ENCODE data around the gene TMOD3. TPM values are rescaled to one million over a fixed set of nuclear protein-coding genes. Genes with fewer than 3 reads are reported as not detected.

Gene TMOD3
- polyA plus RNA-seq, 1 experiment = 5.8 TPM

- POLR2A ChIA-PET = no interaction called here
Measured at GRCh38 chr15:51840692-51841091, 11.2 kb downstream of the TMOD3 start.

GRCh38 chr15:51841406-51842040 lies 12.1 kb downstream of the TMOD3 start:
- no peak for DNase-seq (ENCODE audit: low read depth)
- TF ChIP-seq, protein P1, sequence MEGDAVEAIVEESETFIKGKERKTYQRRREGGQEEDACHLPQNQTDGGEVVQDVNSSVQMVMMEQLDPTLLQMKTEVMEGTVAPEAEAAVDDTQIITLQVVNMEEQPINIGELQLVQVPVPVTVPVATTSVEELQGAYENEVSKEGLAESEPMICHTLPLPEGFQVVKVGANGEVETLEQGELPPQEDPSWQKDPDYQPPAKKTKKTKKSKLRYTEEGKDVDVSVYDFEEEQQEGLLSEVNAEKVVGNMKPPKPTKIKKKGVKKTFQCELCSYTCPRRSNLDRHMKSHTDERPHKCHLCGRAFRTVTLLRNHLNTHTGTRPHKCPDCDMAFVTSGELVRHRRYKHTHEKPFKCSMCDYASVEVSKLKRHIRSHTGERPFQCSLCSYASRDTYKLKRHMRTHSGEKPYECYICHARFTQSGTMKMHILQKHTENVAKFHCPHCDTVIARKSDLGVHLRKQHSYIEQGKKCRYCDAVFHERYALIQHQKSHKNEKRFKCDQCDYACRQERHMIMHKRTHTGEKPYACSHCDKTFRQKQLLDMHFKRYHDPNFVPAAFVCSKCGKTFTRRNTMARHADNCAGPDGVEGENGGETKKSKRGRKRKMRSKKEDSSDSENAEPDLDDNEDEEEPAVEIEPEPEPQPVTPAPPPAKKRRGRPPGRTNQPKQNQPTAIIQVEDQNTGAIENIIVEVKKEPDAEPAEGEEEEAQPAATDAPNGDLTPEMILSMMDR (IDR thresholded peaks at IDR 0.05; ENCODE audit: insufficient read depth, low read depth, low read length) = no peak
- no peaks in the 10 kb centered on the region for H3K27me3 ChIP-seq (ENCODE audit: control insufficient read depth, insufficient read depth, low read length)
- POLR2A ChIA-PET = no interaction called here
- no peaks in the 10 kb centered on the region for H3K36me3 ChIP-seq (ENCODE audit: control insufficient read depth, insufficient read depth, low read length)
- CTCF ChIA-PET = interaction anchor here (1.6 to 1.7 kb wide), 2 partner anchors 11 to 47 kb away, joined by 4 to 5 read pairs; partner anchors contain the start of gene TMOD3
- no peak overlapping the region for H3K4me3 ChIP-seq (ENCODE audit: low read depth, low read length)

More at GRCh38 chr15:51840692-51841091, 11.2 kb downstream of the TMOD3 start:
- no peak overlapping the region for H3K4me3 ChIP-seq (ENCODE audit: low read depth, low read length)
- no peaks in the 10 kb centered on the region for H3K36me3 ChIP-seq (ENCODE audit: control insufficient read depth, insufficient read depth, low read length)
- TF ChIP-seq, protein P1 (IDR thresholded peaks at IDR 0.05; ENCODE audit: insufficient read depth, low read depth, low read length) = no peak
- no peaks in the 10 kb centered on the region for H3K27me3 ChIP-seq (ENCODE audit: control insufficient read depth, insufficient read depth, low read length)
- CTCF ChIA-PET = interaction anchor here (0.6 to 1.7 kb wide), 2 partner anchors 10 to 190 kb away, joined by 3 to 4 read pairs; partner anchors contain the start of gene TMOD3
- DNase-seq (ENCODE audit: low read depth) = no peak

DNA sequence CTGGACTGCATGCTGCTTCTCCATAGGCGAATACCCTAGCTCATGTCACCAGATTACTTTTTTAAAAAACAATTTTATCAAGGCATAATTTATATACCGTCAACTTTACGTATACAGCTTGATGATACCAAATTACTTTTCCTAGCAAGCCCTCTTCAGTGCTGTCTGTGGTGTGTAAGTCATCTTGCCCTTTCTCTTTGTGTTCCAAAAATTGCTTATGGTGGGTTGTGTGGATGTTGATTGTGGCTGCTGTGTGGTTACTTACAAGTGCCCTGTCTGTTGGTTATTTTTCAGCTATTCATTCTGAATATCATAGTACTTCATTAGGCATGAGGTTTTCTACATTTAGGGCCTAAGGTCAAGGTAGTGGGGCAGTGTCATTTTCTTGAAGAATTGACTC lies 12.8 kb downstream of the TMOD3 start:
- CTCF ChIA-PET = interaction anchor here (1.4 to 1.8 kb wide), 4 partner anchors 12 to 65 kb away, joined by 4 to 5 read pairs (median 4); partner anchors contain the start of gene TMOD3
- POLR2A ChIA-PET = no interaction called here
- no peak for DNase-seq (ENCODE audit: low read depth)

GRCh38 chr15:51842852-51843737 lies 13.6 kb downstream of the TMOD3 start:
- POLR2A ChIA-PET = interaction anchor here (0.5 to 0.6 kb wide), 2 partner anchors 12 to 13 kb away, joined by 3 read pairs; no protein-coding TSS in a partner anchor
- no peak for DNase-seq (ENCODE audit: low read depth)
- H3K36me3 ChIP-seq (ENCODE audit: control insufficient read depth, insufficient read depth, low read length) = no peaks in the 10 kb centered on the region
- no peak overlapping the region for H3K4me3 ChIP-seq (ENCODE audit: low read depth, low read length)
- CTCF ChIA-PET = interaction anchor here (0.6 to 1.8 kb wide), 5 partner anchors 16 to 351 kb away, joined by 3 to 5 read pairs (median 4); no protein-coding TSS in a partner anchor
- H3K27me3 ChIP-seq (ENCODE audit: control insufficient read depth, insufficient read depth, low read length) = no peaks in the 10 kb centered on the region
- TF ChIP-seq, protein P1 (IDR thresholded peaks at IDR 0.05; ENCODE audit: insufficient read depth, low read depth, low read length) = no peak

More for the DNA sequence above, 12.8 kb downstream of the TMOD3 start:
- TF ChIP-seq, protein P1 (IDR thresholded peaks at IDR 0.05; ENCODE audit: insufficient read depth, low read depth, low read length) = no peak
- H3K4me3 ChIP-seq (ENCODE audit: low read depth, low read length) = no peak overlapping the region
- no peaks in the 10 kb centered on the region for H3K27me3 ChIP-seq (ENCODE audit: control insufficient read depth, insufficient read depth, low read length)
- no peaks in the 10 kb centered on the region for H3K36me3 ChIP-seq (ENCODE audit: control insufficient read depth, insufficient read depth, low read length)
